Right lobe of liver (tissue), 6 donors: Measurements from ENCODE around the gene KCNQ2. TPM values are rescaled to one million over a fixed set of nuclear protein-coding genes. Genes with fewer than 3 reads are reported as not detected.

Experiments used
- ATAC-seq, 4 donors: fragments of 200-7000 bp; cut with Tn5 transposase; one replicate each; pipeline ENCODE4 v1.9.1; 2020; ENCODE audit warnings: mild to moderate bottlenecking in 4 of 4, moderate library complexity in 4 of 4
- DNase-seq, 3 donors: peaks; one replicate each; pipeline ENCODE4 v3.0.0-alpha.2; 2020
- H3K27ac ChIP-seq, 3 donors: fragments of 200-600 bp; one replicate each; pipeline ENCODE4 v1.8.0; 2022
- H3K27me3 ChIP-seq, 2 donors: fragments of 200-600 bp; one replicate each; pipeline ENCODE4 v1.8.0; 2022
- H3K36me3 ChIP-seq, 4 donors: fragments of 200-600 bp; sonication (generic) in 1 of 4; one replicate each; pipeline versions ENCODE4 v1.5.1 to v1.8.0; 2017 to 2022; ENCODE audit warnings: control low read depth in 1 of 4
- H3K4me1 ChIP-seq, 4 donors: fragments of 200-600 bp; sonication (generic) in 1 of 4; one replicate each; pipeline versions ENCODE4 v1.5.1 to v1.8.0; 2017 to 2022; ENCODE audit warnings: control low read depth in 1 of 4
- H3K4me3 ChIP-seq, 3 donors: fragments of 200-600 bp; one replicate each; pipeline ENCODE4 v1.8.0; 2022
- H3K9me3 ChIP-seq, 4 donors: fragments of 200-600 bp; sonication (generic) in 1 of 4; one replicate each; pipeline versions ENCODE4 v1.5.1 to v1.8.0; 2017 to 2022; ENCODE audit warnings: control low read depth in 1 of 4
- CTCF ChIP-seq, 4 donors: fragments of 200-600 bp in 3 of 4; fragments of 450-650 bp in 1 of 4; IDR thresholded peaks; one replicate each; pipeline versions ENCODE4 v1.5.1 to v1.8.0; 2016 to 2022; ENCODE audit warnings: antibody characterized with exemption in 4 of 4, mild to moderate bottlenecking in 2 of 4
- POLR2A ChIP-seq: fragments of 450-650 bp; IDR thresholded peaks from one replicate; pipeline ENCODE4 v1.6.1; 2017; ENCODE audit warnings: antibody characterized with exemption, mild to moderate bottlenecking
- WGBS: methylation state at CpG from one replicate; pipeline ENCODE4 v1.1.6; 2018; ENCODE audit warnings: low coverage, low lambda C conversion rate; ENCODE audit not compliant: insufficient coverage; ENCODE audit errors: missing lambda C conversion rate; 5-methylcytosine and 5-hydroxymethylcytosine counted together
- intact Hi-C, 2 donors: fragments of 100-400 bp; cut with DNase I; formaldehyde crosslinking; loops; one replicate each; pipeline versions ENCODE4 v1.11.2 to v1.14.1; 2022
- total RNA-seq, 6 experiments: library from RNA; depleted of rRNA in 2 of 6; stranded (reverse); fragments of >200 nt in 2 of 6; fragmentation: NEBNext Ultra II Directional in 3 of 6; extraction: Animal tissue kit (Norgen Biotek cat#: 25700) in 3 of 6; gene quantifications; one replicate each; pipeline versions ENCODE4 v1.1.0 to v1.2.4, GENCODE V29; 2016 to 2023
- donor health status: DM: no; HTN: yes; CAD: no.
- donor health status: DM: no; HTN: no; CAD: no.
- donor health status: DM: no; HTN: no; CAD: no.
- donor health status: DM: no; HTN: yes; CAD: no.
- donor health status: DM: no; HTN: yes; CAD: no.

The KCNQ2 gene
- total RNA-seq, 6 experiments from 2014 or later = not detected

DNA sequence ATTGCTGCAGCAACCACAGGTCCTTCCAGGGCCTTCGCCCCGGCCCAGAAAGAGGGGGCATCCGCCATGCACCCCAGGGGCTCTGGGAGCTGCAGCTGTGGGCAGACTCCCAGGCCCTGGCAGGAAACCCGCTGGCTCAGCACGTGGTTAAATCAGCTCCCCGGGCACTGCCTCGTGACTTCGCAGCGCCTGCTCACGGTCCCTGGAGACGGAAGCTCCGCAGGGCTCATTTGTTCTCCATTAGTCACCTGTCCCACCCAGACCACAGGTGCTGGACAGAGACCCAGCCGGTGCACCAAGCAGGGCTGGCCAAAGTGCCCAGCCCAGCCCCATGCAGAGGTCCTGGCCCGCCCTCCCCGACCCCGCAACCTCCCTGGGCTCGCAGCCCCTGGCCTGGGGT lies 14.7 kb downstream of the KCNQ2 start:
- ATAC-seq = no peak
- WGBS = 11% methylated on average over 9 of the region's 17 CpGs

DNA sequence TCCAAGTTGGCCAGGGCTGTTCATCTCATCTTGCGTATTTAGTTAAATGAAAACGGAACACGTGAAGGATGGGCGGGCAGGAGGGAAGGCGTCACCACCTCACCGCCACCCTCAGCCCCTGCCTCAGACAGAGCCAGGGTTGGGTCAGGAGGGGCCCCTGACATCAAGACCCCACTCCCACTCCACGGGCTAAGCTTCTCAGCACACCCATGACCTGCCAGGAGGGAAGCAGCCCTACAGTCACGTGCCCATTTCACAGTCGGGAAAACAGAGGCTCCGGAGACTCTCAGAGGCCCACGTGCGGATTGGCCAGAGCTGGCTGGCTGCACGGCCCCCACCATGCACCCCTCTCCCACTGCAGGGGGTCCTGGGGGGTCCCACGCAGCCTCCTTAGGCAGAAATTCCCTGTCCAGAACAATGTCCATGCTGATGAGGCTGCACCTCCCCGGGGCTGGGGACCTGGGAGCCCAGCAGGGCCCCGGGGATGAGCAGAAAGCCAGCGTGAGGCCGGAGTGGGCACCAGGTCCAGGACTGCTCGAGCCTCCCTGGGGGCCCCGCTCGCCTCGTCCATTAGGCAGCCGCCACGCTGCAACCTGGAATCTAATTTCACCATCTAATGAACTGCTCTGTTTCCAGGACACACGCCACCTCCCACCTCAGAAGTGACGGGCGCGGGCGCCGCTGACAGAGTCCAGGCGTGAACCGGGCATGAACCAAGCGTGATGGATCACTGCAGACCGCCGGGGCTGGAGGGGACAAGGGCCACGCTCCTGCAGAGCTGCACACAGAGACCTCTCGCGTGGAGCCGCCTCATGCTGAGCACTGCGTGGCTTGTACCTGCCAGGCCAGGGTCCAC lies 15.8 kb downstream of the KCNQ2 start:
- TF ChIP-seq POLR2A (no peak), CTCF (IDR thresholded peaks at IDR 0.05) (no peak)
- WGBS = 50% methylated on average over 7 of the region's 40 CpGs
- H3K4me3 ChIP-seq = no peak overlapping the region

More for the DNA sequence above, 14.7 kb downstream of the KCNQ2 start:
- H3K9me3 ChIP-seq = no peaks in the 10 kb centered on the region
- no peaks in the 10 kb centered on the region for H3K36me3 ChIP-seq
- no peaks in the 10 kb centered on the region for H3K4me1 ChIP-seq
- no peak overlapping the region for H3K27ac ChIP-seq
- no peak overlapping the region for H3K4me3 ChIP-seq
- TF ChIP-seq CTCF (IDR thresholded peaks at IDR 0.05) (no peak), POLR2A (no peak)
- H3K27me3 ChIP-seq = no peaks in the 10 kb centered on the region
- intact Hi-C loops = no loop called here
- DNase-seq = no peak

DNA sequence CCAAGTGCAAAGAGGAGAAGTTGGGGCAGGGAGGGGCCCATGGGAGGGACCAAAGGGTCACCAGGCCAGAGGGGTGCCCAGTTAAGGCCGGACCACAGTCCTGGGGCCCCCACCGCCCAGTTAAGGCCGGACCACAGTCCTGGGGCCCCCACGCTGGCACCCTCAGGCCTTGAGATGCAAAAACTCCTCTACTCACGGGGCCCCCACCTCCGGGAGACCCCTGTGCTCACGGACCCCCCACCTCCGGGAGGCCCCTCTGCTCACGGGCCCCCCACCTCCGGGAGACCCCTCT lies 16.9 kb downstream of the KCNQ2 start:
- Histone ChIP-seq H3K27me3 (no peaks in the 10 kb centered on the region), H3K4me1 (no peaks in the 10 kb centered on the region), H3K4me3 (no peak overlapping the region), H3K36me3 (no peaks in the 10 kb centered on the region), H3K27ac (no peak overlapping the region), H3K9me3 (no peaks in the 10 kb centered on the region)
- intact Hi-C loops = no loop called here
- ATAC-seq (no peak), DNase-seq (no peak)
- TF ChIP-seq POLR2A (no peak), CTCF (IDR thresholded peaks at IDR 0.05) (no peak)
- WGBS = no CpG with 5 or more reads among the region's 10 CpGs

More for the DNA sequence above, 15.8 kb downstream of the KCNQ2 start:
- Histone ChIP-seq H3K27me3 (no peaks in the 10 kb centered on the region), H3K27ac (no peak overlapping the region), H3K36me3 (no peaks in the 10 kb centered on the region), H3K9me3 (no peaks in the 10 kb centered on the region), H3K4me1 (no peaks in the 10 kb centered on the region)
- ATAC-seq (no peak), DNase-seq (no peak)
- intact Hi-C loops = no loop called here

DNA sequence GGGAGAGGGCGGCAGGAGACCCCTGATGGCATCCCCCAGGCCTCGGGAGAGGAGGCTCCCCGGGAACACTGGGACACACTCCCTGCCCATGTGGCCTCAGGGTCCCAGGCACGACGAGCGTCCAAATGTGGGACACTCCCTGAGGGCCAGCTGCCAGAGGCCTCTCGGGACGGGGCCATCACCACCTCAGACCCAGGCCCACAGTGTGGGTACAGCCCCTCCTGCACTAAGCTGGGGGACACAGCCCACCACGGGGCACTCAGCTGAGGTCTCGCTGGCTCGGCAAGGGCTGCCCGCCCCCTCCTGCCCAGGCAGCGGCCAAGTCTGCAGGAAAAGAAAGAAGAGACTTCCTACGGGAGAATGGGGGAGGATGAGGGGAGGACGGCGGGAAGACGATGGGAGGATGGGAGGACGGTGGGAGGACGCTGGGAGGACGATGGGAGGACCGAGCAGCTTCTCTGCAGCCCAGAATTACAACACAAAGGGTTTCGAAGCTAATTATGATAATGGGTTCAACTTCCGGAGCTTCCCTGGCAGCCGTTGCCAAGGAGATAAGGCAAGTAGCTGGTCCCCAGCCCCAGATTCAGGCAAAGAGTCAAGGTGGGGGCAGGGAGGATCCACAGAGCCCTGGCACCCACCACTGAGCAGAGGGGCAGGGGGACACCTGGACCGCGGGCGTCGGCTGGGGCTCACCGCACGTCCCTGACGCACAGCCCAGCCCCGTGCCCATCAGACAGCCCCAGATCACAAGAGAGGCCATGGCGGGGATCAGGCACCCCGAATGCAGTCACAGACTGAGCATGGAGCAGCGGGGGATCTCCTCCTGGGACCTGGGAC lies 17.5 kb downstream of the KCNQ2 start:
- WGBS = 17% methylated on average over 13 of the region's 35 CpGs
- ATAC-seq (no peak), DNase-seq (no peak)
- Histone ChIP-seq H3K27me3 (no peaks in the 10 kb centered on the region), H3K4me1 (no peaks in the 10 kb centered on the region), H3K4me3 (no peak overlapping the region), H3K9me3 (no peaks in the 10 kb centered on the region), H3K36me3 (no peaks in the 10 kb centered on the region), H3K27ac (no peak overlapping the region)
- no peak for TF ChIP-seq POLR2A
- TF ChIP-seq CTCF (IDR thresholded peaks at IDR 0.05) = no peak
- intact Hi-C loops = no loop called here
